T-helper 2 cell (primary cell): ENCODE data around the gene METRN.

ENCODE experiments used
- DNase-seq, 5 experiments: peaks; one replicate each; pipeline versions ENCODE4 v3.0.0 to v3.0.0-alpha.2; 2012 to 2022

The METRN gene

GRCh38 chr16:725463-726187 lies 10.7 kb downstream of the METRN start:
- DNase-seq = no peak

DNA sequence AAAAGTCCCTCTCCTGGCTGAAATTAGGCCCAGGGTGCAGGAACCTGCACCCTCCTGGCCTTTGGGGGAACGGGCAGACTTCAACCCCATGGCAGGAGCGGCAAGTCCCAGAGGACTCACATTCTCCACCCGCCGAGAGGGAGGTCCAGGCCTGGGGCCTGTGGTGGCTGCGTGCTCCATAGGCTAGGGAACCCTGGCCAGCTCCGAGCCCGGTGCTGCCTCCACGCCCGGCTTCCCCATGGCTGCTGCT lies 11.2 kb downstream of the METRN start:
- DNase-seq = no peak

- DNase-seq = peak in 4 of 5 experiments; percentile 39 to 64 (median 52)
These were observed 11.7 kb downstream of the METRN start, which contains the start of the genes CCDC78 and HAGHL for GRCh38 chr16:726438-727290. Gene CCDC78 (minus strand): TSS chr16:726443. CDS start chr16:726367, 76 bp downstream. Gene HAGHL (plus strand): TSS chr16:727106. CDS start chr16:727510, 404 bp downstream.

GRCh38 chr16:727291-727977 lies 12.5 kb downstream of the METRN start:
- peak in 1 of 5 experiments; percentile 37 for DNase-seq

DNA sequence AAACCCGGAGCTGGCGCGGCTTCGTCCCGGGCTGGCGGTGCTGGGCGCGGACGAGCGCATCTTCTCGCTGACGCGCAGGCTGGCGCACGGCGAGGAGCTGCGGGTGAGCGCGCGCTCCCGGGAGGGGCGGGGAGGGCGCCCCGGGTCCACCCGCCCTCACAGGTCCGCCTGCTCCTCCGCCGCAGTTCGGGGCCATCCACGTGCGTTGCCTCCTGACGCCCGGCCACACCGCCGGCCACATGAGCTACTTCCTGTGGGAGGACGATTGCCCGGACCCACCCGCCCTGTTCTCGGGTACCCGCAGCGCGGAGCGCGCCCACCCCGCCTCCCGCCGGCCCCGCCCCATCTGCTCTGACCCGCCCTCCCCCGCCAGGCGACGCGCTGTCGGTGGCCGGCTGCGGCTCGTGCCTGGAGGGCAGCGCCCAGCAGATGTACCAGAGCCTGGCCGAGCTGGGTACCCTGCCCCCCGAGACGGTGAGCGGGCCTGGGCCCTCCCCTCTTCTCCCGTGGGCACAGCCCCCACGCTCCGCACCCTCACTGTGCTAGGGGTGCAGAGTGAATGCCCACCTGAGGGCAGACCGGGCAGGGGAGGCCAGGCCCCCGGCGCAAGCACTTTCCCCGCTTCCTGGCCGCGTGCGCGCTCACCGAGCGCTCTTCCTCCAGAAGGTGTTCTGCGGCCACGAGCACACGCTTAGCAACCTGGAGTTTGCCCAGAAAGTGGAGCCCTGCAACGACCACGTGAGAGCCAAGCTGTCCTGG lies 13.4 kb downstream of the METRN start:
- peak in 4 of 5 experiments; percentile 33 to 78 (median 66) for DNase-seq

DNA sequence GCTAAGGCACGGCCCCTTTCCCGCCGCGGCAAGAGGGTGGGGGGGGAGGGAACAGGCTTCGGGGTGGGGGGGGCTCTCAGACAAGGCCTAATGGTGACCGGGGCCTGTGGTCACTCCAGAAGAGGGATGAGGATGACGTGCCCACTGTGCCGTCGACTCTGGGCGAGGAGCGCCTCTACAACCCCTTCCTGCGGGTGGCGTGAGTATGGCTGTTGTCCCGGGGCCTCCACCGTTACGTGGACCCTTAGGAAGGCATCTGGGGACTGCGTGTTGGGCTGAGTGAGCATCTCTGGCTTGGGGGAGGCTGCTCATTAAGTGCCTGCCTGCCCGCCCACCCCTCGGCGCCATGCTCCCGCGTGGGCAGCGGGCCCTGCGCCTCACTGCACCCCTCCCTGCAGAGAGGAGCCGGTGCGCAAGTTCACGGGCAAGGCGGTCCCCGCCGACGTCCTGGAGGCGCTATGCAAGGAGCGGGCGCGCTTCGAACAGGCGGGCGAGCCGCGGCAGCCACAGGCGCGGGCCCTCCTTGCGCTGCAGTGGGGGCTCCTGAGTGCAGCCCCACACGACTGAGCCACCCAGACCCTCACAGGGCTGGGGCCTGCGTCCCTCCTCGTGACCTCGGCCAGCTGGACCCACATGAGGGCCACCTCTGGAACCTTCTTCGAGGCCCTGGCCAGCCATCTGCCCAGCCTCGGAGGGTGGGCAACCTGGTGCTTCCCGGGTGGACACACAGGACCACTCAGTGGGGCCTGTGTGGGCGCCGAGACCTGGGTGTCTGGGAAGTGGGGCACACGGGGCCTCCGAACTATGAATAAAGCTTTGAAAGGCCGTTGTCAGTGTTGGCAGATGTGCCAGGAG lies 14.2 kb downstream of the METRN start:
- no peak for DNase-seq

- DNase-seq = no peak
These were observed 15.1 kb downstream of the METRN start for GRCh38 chr16:729768-730665.

- DNase-seq = no peak
These were observed 16.0 kb downstream of the METRN start for GRCh38 chr16:730666-731509.

GRCh38 chr16:732332-732731 lies 17.4 kb downstream of the METRN start:
- no peak for DNase-seq

- DNase-seq = no peak
These were observed 18.0 kb downstream of the METRN start for GRCh38 chr16:732936-733335.

GRCh38 chr16:733382-734207 lies 18.7 kb downstream of the METRN start:
- no peak for DNase-seq

- DNase-seq = no peak
These were observed 19.5 kb downstream of the METRN start for GRCh38 chr16:734208-734980.

GRCh38 chr16:734981-735881 lies 20.3 kb downstream of the METRN start:
- no peak for DNase-seq

GRCh38 chr16:735982-736453 lies 21.1 kb downstream of the METRN start:
- peak in 1 of 5 experiments; percentile 69 for DNase-seq

- DNase-seq = no peak
These were observed 22.1 kb downstream of the METRN start for GRCh38 chr16:736936-737481.
